GM19099 (cell line): Measurements from ENCODE around the gene SLFN5.

Experiments
- POLR2A ChIP-seq: IDR thresholded peaks from 3 replicates; pipeline ENCODE4 v1.6.1; 2011; ENCODE audit warnings: low read depth; ENCODE audit not compliant: insufficient read length; ENCODE audit errors: extremely low read depth

The SLFN5 gene

GRCh38 chr17:35238821-35239220 is 4.1 kb upstream of the SLFN5 start:
- no peak for TF ChIP-seq POLR2A

DNA sequence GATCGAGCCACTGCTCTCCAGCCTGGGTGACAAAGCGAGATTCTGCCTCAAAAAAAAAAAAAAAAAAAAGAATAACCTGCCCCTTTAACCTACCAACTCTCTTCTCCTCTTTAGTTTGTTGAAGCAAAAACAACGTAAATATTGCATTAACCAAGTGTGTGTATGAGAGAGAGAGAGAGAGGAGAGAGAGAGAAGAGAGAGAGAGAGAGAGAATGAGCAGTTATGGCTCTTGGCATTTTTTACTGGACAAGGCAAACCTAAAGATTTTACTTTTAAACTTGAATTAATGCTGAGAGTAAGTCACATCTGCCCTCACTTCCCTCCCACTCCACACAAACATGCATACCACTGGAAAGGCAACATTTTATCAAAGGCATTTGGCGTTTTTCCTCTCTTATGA is 3.0 kb upstream of the SLFN5 start:
- TF ChIP-seq POLR2A, result no peak

DNA sequence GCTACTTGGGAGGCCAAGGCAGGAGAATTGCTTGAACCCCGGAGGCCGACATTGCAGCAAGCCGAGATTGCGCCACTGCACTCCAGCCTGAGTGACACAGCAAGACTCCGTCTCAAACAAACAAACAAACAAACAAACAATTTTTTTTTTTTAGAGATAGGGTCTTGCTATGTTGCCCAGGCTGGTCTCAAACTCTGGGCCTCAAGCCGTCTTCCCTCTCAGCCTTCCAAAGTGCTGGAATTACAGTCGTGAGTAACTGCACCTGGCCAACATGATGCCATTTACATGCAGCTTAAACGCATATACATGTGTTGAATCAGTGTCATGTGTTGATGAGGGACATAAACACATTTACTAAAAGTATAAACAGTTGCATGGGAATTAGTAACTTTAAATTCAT is 2.0 kb upstream of the SLFN5 start:
- TF ChIP-seq POLR2A, result no peak

GRCh38 chr17:35241520-35241919 is 1.4 kb upstream of the SLFN5 start:
- no peak for TF ChIP-seq POLR2A

DNA sequence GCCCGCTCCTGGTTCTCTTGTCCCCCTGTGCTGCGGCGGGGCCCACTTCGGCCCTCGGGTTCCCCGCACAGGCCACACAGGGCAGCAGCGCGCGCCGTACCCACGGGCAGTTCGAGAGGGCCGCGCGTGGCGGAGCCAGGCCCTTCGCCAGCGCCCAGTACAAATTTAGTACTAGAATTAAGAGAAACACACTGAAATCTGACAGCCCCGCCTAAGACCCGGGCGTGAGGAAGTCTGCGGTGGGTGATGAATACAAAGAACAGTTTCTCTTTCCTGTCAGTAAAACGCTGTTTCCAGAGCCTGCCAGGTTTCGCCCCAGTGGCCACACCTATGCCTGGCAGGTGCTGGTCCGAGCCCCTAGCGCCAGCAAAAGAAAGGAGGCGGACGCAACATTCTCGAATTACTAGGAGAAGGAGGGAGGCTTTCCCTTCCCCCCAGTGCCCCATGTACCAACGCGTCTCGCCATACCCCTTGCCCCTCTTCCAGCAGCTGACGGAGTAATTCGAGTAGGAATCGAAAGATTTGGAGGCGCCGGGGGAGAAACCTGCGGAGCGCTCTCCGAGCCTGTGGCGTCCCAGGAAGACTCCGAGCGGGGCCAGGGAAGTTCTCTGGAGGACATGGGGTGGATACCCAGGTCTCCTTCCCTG is 591 bp upstream of the SLFN5 start:
- TF ChIP-seq POLR2A, result no peak

GRCh38 chr17:35243561-35244340 is 879 bp downstream of the SLFN5 start:
- no peak for TF ChIP-seq POLR2A

- TF ChIP-seq POLR2A, result peak; percentile 75
Observed at GRCh38 chr17:35244341-35245195, 1.7 kb downstream of the SLFN5 start.

- peak; percentile 21 for TF ChIP-seq POLR2A
Observed at GRCh38 chr17:35245196-35245486, 2.3 kb downstream of the SLFN5 start.

DNA sequence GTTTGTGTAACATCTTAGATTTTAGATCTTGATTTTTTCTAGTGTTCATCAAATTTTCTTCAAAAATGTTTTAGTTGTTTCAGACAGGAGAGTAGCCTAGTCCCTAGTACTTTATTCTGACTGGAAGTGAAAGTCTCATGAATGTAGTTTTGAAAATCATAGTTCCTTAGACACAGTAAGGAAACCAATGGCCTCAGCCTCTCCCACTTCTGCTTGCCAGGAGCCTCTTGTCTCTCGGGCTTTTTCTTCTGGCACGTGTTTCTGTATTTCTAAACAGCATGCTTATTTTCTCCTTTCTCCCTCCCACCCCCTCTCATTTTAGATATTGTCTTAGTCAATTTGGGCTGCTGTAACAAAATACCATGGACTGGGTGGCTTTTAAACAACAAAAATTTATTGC is 9.8 kb downstream of the SLFN5 start:
- no peak for TF ChIP-seq POLR2A

DNA sequence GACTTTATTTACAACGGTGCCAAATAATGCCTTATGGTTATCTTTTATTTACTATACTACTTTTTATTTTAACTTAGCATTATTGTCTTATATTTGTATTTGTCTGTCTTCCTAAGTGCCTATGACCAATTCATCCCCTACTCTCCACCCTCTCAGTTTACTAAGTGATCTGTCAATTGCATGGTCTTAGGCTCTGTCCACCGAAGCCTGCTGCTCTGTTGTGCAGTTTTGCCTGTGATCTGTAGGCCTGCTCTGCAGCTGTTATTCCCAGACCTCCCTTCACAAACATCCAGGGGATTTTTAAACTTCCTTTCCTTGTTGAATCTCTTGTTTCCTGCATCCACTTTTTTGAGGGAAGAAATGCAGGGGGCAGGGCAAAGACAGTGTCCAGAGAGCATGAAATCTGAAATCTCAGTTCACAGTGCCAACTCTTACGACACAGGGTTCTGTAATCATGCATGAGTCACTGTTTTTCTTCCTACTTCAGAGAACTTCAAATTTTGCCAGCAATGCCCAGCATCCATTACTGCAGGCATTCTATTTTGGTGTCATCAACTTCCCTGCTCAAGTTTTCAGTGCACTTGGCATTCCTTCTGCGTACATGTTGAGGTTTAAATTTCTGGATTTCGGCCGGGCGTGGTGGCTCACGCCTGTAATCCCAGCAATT is 11.4 kb downstream of the SLFN5 start:
- TF ChIP-seq POLR2A, result no peak

DNA sequence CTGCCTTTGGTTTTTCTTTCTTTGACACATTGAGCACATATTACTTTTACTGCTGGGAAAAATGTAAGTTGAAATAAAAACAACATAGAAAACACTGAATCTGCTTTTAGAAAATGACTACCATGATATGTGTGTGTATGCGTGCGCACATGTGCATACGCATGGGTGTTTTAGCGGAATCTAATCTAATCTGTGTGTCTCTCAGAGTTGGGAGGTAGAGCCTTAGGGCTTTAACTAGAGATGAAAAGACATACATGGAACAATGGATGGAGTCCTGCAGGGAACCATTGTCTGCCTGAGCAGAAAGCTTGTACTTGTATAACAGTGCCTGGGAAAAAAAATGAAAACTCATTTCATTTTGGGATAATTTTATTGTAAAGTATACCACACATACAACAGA is 12.4 kb downstream of the SLFN5 start:
- TF ChIP-seq POLR2A, result no peak

DNA sequence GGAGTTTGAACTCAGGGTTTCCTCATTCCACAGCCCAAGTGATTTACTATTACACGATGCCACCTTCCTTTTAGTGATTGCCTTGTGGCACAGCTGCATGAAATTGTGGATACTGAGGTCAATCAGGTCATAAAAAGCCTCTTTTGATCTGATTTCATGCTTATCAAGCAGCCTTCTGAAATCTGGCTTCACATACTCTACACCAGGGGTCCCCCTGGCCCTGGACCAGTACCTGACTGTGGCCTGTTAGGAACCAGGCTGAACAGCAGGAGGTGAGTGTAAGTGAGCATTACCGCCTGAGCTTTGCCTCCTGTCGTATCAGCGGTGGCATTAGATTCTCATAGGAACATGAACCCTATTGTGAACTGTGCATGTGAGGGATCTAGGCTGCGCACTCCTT is 13.8 kb downstream of the SLFN5 start:
- TF ChIP-seq POLR2A, result no peak

DNA sequence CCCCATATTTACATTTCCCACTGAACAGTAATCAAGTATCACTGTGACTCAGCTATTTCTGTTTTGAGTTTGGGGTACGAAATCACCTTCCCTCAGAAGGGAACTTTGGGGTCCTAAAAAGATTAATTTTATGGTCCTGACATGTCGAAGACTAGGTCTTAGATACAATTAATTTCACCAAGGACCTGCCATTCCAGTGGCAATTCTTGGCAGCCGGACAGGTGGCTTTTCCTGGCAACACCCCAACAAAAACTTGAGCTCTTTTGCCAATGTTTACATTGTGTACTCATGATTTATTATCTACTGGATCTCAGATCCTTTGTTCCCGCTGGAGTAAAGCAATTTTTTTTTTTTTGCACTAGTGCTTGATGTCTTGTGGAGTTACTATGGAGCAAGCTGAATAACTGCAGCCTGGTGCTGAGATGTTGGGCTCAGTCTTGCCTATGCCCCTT is 14.4 kb downstream of the SLFN5 start:
- no peak for TF ChIP-seq POLR2A

GRCh38 chr17:35259001-35259400 is 16.1 kb downstream of the SLFN5 start:
- no peak for TF ChIP-seq POLR2A

GRCh38 chr17:35265071-35265470 is 22.2 kb downstream of the SLFN5 start:
- TF ChIP-seq POLR2A, result no peak
